GM18951 (cell line): Measurements from ENCODE around the gene FMN1.

ENCODE experiments used
- POLR2A ChIP-seq: IDR thresholded peaks from 4 replicates; pipeline ENCODE4 v1.6.1; 2011; ENCODE audit warnings: mild to moderate bottlenecking; ENCODE audit not compliant: insufficient read length, insufficient read depth; ENCODE audit errors: extremely low read depth
- in situ Hi-C: fragments of 300-500 bp; cut with MboI; formaldehyde crosslinking; loops from one replicate; pipeline ENCODE4 v1.12.0; 2022; ENCODE audit warnings: low sequenced_read_pairs, mixed read lengths, inconsistent platforms; ENCODE audit not compliant: unreplicated experiment

Gene FMN1

DNA sequence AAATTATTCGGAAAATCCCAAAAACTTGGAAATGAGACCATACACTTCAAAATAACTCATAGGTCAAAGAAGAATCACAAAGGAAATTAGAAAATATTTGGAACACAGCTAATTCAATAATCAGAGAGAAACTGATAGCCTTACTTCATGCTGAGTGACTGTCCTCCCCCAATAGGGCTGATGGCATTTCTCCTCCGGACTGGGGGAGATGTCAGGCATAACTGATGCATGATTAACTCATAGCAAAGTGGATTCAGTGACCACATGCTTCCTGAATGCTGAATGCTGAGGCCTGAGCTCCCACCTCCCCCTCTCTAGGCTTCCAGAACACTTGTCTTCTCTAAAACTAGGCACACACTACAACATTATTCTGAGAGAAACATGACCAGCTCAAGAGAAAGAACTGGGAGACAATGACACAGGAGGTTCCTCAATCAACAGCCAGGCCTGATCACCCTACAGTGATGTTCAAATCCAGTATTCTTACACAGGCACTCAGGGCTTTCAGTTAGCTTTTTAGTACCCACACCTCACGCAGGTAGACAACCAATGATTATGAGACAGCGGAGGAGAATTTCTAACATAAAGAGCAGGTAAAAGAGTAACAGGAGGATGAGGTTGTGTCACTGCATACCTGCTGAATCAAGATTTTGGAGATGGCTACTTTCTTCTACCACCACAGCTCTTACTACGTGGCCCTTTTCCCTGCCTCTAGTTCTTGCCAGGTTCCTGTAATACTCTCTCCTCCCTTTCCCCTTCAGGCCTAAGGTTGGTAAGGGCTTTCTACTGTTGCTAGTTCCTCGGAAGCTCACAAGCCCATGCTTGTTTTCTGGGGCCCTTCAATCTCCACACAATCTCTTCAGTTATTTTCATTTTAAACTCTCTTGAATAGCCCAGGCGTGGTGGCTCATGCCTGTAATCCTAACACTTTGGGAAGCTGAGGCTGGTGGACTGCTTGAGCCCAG is 96.1 kb downstream of the FMN1 start:
- in situ Hi-C loops = loop anchor here (25.0 kb wide), 1 partner anchor 614 kb away; no protein-coding TSS in a partner anchor
- TF ChIP-seq POLR2A = no peak

DNA sequence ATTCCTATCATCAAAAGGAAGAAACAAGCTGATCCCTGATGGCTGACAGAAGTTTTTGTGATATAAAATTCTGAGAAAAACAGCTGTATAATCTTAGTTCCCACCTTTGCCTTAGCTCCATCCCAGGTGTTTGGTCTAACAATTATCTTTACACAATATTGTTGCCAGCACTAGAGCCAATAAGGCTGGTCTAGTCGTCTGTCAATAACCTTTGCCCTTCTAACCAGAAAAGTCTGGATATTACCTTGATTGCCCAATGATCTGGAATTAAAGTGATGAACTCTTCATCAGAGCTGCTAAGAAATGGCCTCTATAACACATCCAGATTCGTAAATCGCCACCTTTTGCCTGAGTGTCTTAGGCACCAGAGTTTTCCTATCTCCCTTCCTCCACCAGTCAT is 98.4 kb downstream of the FMN1 start:
- no peak for TF ChIP-seq POLR2A
- in situ Hi-C loops = loop anchor here (25.0 kb wide), 1 partner anchor 616 kb away; no protein-coding TSS in a partner anchor

DNA sequence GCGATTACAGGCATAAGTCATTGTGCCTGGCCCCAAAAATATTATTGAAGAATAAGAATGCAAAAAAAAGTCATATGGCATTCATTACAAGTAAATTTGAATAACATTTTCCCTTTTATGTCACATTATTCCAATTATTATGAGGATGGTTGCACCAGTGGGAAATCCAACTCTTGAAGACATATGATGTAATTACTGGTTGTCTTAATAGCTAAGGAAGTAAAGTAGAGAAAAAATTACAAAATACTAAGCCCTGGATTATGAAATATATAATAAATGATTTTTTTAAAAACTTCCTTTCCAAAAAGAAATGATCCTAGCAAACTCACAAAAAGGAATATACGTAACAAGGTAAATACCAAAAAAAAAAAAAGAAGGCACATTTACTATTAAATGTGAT is 98.9 kb downstream of the FMN1 start:
- TF ChIP-seq POLR2A = no peak
- in situ Hi-C loops = loop anchor here (25.0 kb wide), 1 partner anchor 617 kb away; no protein-coding TSS in a partner anchor

DNA sequence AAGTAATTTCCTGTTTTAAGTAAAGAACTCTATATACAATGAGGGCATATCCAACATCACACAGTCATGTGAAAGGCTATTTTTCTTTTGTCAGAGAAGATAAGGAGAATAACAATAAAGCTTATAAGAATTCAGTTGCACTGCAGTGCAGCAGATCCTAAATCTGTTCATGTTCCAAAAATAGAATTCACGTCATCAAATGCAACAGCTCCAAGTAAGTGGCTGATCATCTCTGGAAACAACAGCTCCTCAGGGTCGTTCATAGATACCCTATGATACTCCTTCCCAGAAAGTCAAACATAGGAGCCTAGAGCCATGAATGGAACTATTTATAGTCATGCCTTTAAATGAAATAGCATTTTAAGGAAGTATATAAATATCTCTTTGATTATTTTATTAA is 100.2 kb downstream of the FMN1 start:
- no peak for TF ChIP-seq POLR2A
- in situ Hi-C loops = loop anchor here (25.0 kb wide), 1 partner anchor 618 kb away; no protein-coding TSS in a partner anchor

DNA sequence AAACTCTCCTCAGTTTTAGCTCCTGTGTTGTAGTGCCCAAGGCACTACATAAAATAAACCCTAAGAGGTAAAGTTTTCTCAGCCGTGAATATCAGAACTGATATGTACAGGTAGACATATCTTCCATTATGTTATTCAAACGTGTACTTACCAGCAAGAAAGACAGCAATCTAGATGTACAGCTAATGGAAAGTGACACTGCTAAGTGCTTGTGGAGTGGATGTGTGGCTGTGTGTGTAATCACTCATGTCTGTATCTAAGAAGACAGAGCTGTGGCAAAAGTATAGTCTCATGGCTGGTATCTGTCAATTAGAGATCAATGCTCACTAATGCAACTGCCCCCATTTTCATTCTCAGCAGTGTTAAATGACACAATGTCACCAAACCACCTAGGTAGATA is 101.3 kb downstream of the FMN1 start:
- in situ Hi-C loops = loop anchor here (25.0 kb wide), 1 partner anchor 619 kb away; no protein-coding TSS in a partner anchor
- TF ChIP-seq POLR2A = no peak

DNA sequence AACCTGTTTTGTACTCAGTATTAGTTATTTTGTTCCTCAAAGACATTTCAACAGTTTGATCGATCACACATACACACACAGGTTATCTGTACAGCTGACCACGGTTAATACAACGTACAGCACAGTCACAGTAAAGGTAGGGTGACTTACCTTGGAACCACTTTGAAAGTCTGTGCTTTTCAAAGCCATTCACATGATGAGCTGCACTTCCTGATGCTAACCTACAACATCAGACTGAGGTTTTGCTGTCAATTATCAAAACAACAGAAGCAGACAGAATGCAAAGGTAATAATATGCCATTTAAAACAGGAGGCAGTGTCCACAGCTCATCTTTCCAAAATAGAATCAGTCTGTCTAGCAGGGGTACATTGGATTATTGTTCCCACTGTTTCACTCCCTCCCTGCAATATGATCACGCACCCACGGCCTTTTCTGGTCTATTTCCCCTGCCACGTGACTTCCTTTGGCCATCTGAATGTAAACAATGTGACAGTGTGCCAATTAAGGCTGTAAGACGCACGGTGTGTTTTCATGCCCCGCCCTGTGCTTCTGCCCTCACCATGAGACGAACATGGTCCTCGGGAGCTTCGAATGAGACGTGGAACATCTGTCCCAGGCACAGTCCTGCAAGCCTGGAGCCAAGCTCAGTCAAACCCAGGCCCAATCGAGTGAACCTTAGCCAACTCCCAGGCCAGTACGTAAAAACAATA is 102.4 kb downstream of the FMN1 start:
- no peak for TF ChIP-seq POLR2A
- in situ Hi-C loops = loop anchor here (25.0 kb wide), 1 partner anchor 620 kb away; no protein-coding TSS in a partner anchor

DNA sequence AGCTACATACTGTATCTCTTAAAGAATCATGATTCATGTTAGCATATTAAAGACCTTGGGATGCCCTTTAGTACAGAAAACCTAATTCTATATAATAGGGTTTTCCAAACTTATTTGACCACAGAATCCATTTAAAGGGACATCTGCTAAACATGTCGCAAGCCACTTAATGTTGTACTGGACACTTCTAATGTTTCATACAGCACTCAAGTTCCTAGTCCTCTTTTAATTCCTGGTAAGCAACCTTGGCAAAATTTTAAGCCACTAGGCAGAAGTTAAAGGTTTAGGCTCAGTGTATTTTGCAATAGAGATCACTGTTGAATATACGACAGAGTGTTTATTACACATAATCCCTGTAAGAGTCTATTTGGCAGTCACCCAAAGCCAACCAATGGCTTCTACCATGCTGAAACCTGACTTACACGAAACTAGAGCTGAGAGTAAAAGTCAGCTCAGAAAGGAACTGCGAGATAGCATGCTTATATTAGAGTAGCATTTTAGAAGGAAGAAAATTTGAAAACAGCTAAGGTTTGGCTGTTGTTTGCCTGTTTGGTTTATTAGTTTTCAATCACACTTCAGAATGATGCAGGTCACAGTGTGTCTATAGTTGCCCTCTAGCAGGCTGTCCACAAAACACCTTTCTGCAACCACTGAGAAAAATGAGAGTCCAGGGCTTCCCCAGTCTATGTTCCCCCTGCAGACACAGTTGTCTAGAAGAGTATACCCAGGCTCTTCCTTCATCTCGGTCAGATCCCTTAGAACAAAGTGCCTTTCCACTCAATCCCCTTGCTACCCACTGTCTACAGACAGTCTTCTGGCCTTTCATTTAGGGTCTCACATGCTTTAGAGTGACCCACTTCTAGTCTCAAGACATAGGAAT is 104.4 kb downstream of the FMN1 start:
- TF ChIP-seq POLR2A = no peak
- in situ Hi-C loops = loop anchor here (25.0 kb wide), 1 partner anchor 622 kb away; no protein-coding TSS in a partner anchor

DNA sequence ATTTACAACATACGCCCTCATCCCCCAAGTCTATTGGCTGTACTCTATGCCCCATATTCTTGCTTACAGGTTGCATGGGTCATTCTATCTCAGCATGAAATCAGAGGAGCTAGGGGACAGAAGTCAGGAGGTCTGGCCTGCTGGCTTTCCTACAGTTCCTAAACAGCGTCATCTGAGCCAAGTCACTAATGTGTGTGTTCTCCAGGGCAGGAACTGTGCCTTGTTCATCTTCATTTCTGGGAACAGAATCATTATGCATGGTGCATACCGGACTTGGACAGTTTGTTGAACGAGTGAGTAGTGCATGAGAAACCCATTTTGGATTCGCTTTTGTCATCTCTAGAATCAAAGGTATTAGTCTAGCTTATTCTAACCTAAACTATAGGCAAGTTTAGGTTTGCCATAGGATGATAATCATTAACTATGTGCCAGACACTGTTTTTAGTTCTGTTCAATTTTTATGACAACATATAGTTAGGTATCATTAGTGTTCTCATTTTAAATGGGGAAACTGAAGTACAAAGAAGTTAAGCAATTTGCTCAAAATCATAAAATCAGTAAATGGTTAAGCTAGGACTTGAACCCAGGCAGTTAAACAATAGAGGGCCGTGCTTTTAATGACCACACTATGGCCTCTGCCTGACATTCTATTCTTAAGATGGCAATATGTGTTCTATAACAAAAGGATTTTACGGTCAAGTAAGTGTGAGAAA is 105.2 kb downstream of the FMN1 start:
- TF ChIP-seq POLR2A = no peak
- in situ Hi-C loops = loop anchor here (25.0 kb wide), 1 partner anchor 623 kb away; no protein-coding TSS in a partner anchor

DNA sequence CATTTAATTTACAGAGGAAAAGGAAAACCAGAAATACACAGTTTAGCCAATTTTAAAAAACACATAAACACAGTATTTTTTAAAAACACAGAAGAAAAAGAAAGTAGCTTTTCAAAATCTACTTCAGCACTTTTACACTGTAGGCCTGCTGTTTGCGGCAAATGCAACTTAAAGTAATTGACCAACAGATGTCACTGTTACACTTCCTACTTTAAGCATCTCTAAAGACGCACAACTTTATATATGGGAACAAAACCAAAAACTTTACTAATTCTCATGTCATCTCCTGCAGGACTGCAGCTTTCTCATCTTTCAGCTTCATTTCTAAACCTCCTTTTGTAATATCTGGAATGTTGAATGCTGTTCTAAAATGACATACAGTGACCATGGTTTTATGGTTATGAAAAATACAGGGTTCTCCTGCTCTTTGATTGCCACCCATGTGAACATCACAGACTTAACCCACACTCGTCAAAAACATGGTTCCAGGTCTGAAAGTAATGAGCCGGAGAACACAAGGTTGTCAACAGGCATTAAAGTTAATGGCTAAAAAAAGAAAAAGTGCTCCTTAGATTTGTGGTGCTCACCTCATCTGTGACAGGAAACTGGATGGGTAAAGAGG is 107.9 kb downstream of the FMN1 start:
- TF ChIP-seq POLR2A = no peak
- in situ Hi-C loops = loop anchor here (25.0 kb wide), 1 partner anchor 626 kb away; no protein-coding TSS in a partner anchor

DNA sequence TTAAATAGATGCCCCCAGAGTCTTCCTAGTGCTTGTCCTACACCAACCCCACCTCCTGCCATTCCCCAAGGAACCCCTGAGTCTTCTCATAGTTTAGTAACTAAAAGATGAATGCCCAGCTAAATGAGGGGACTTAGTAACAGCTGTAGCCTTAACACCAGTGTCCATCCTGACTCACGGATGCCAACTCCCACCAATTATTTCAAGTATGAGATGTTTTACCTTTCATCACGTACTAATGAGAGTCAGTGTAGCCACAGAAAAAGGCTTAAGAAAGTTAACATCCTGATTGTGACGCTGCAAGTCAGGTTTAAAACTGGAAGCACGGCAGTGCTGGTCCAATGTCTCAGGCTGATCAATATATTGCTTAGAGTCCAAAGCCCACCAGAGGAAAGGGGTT is 109.9 kb downstream of the FMN1 start:
- no peak for TF ChIP-seq POLR2A
- in situ Hi-C loops = loop anchor here (25.0 kb wide), 1 partner anchor 628 kb away; no protein-coding TSS in a partner anchor
